BE2C (cell line): ENCODE results near the gene CEBPE.

Experiments
- DNase-seq: peaks from one replicate; pipeline ENCODE4 v3.0.0-alpha.2; 2020
- H3K27me3 ChIP-seq: fragments of 250-450 bp; sonication (Bioruptor Pico); 2 replicates; pipeline ENCODE4 v1.5.1; 2020; ENCODE audit warnings: mild to moderate bottlenecking
- H3K36me3 ChIP-seq: fragments of 250-450 bp; sonication (Bioruptor Pico); 2 replicates; pipeline ENCODE4 v1.5.1; 2020; ENCODE audit warnings: mild to moderate bottlenecking
- H3K4me1 ChIP-seq: fragments of 250-450 bp; sonication (Bioruptor Pico); 2 replicates; pipeline ENCODE4 v1.5.1; 2020
- H3K4me3 ChIP-seq: 2 replicates; pipeline ENCODE4 v1.5.1; 2011; ENCODE audit warnings: low read depth, low read length
- H3K9me3 ChIP-seq: fragments of 250-450 bp; sonication (Bioruptor Pico); 2 replicates; pipeline ENCODE4 v1.5.1; 2020
- CTCF ChIP-seq: IDR thresholded peaks from 2 replicates; pipeline ENCODE4 v1.5.1; 2012; ENCODE audit warnings: mild to moderate bottlenecking, low read depth, low read length

Gene CEBPE

GRCh38 chr14:23137192-23137812, 18.2 kb upstream of the CEBPE start:
- no peak for TF ChIP-seq CTCF
- DNase-seq = no peak
- Histone ChIP-seq H3K36me3 (no peaks in the 10 kb centered on the region), H3K9me3 (no peaks in the 10 kb centered on the region), H3K27me3 (no peaks in the 10 kb centered on the region), H3K4me3 (no peak overlapping the region), H3K4me1 (peaks cover 7% of the 10 kb centered on the region)

GRCh38 chr14:23136566-23137133, 17.6 kb upstream of the CEBPE start:
- no peak for TF ChIP-seq CTCF
- H3K4me1 ChIP-seq = peaks cover 1% of the 10 kb centered on the region
- no peak overlapping the region for H3K4me3 ChIP-seq
- no peaks in the 10 kb centered on the region for H3K9me3 ChIP-seq
- H3K27me3 ChIP-seq = no peaks in the 10 kb centered on the region
- no peak for DNase-seq
- H3K36me3 ChIP-seq = no peaks in the 10 kb centered on the region

GRCh38 chr14:23132970-23133369, 13.9 kb upstream of the CEBPE start:
- Histone ChIP-seq H3K27me3 (peaks cover 13% of the 10 kb centered on the region), H3K36me3 (no peaks in the 10 kb centered on the region), H3K4me3 (no peak overlapping the region), H3K4me1 (0 out of 2 replicates have a peak, but pooled peaks cover 4% of the 10 kb centered on the region), H3K9me3 (no peaks in the 10 kb centered on the region)
- DNase-seq = no peak
- no peak for TF ChIP-seq CTCF

GRCh38 chr14:23131482-23131881, 12.4 kb upstream of the CEBPE start:
- TF ChIP-seq CTCF = no peak
- Histone ChIP-seq H3K27me3 (peaks cover 13% of the 10 kb centered on the region), H3K9me3 (no peaks in the 10 kb centered on the region), H3K36me3 (no peaks in the 10 kb centered on the region), H3K4me1 (0 out of 2 replicates have a peak, but pooled peaks cover 4% of the 10 kb centered on the region), H3K4me3 (no peak overlapping the region)
- DNase-seq = no peak

- H3K4me1 ChIP-seq = 0 out of 2 replicates have a peak, but pooled peaks cover 4% of the 10 kb centered on the region
- H3K4me3 ChIP-seq = no peak overlapping the region
- H3K9me3 ChIP-seq = no peaks in the 10 kb centered on the region
- H3K27me3 ChIP-seq = peaks cover 13% of the 10 kb centered on the region
- H3K36me3 ChIP-seq = no peaks in the 10 kb centered on the region
- TF ChIP-seq CTCF = no peak
- no peak for DNase-seq
Observed at GRCh38 chr14:23130871-23131270, 11.8 kb upstream of the CEBPE start.

GRCh38 chr14:23129759-23130316, 10.8 kb upstream of the CEBPE start:
- Histone ChIP-seq H3K36me3 (no peaks in the 10 kb centered on the region), H3K4me1 (0 out of 2 replicates have a peak, but pooled peaks cover 4% of the 10 kb centered on the region), H3K4me3 (no peak overlapping the region), H3K9me3 (no peaks in the 10 kb centered on the region), H3K27me3 (peaks cover 13% of the 10 kb centered on the region)
- no peak for DNase-seq
- no peak for TF ChIP-seq CTCF
